ENCODE results near the gene DMTF1.
A peak's percentile ranks its signal among the peaks of the same experiment; 100 is the strongest.

The DMTF1 gene

GRCh38 chr7:87148332-87148955, 3.8 kb upstream of the DMTF1 start:
- DNase-seq, result no peak

GRCh38 chr7:87151002-87151728, 1.1 kb upstream of the DMTF1 start:
- DNase-seq, result no peak

- DNase-seq, result no peak
Measured at GRCh38 chr7:87151729-87152111, 533 bp upstream of the DMTF1 start.

- DNase-seq, result peak in 1 of 2 experiments; percentile 36
Measured at GRCh38 chr7:87152897-87153641, 816 bp downstream of the DMTF1 start.

GRCh38 chr7:87154166-87154565, 1.9 kb downstream of the DMTF1 start:
- no peak for DNase-seq

GRCh38 chr7:87154569-87154968, 2.3 kb downstream of the DMTF1 start:
- no peak for DNase-seq

GRCh38 chr7:87155788-87156187, 3.5 kb downstream of the DMTF1 start:
- no peak for DNase-seq

GRCh38 chr7:87156709-87157108, 4.5 kb downstream of the DMTF1 start:
- DNase-seq, result no peak

- no peak for DNase-seq
Measured at GRCh38 chr7:87159538-87159937, 7.3 kb downstream of the DMTF1 start.

- no peak for DNase-seq
Measured at GRCh38 chr7:87164433-87164832, 12.2 kb downstream of the DMTF1 start.

- no peak for DNase-seq
Measured at GRCh38 chr7:87170828-87171227, 18.6 kb downstream of the DMTF1 start.

GRCh38 chr7:87171282-87171934, 19.2 kb downstream of the DMTF1 start:
- DNase-seq, result no peak

- no peak for DNase-seq
Measured at GRCh38 chr7:87173471-87173870, 21.2 kb downstream of the DMTF1 start.

- DNase-seq, result no peak
Measured at GRCh38 chr7:87178320-87178719, 26.1 kb downstream of the DMTF1 start.

GRCh38 chr7:87179180-87179579, 26.9 kb downstream of the DMTF1 start:
- no peak for DNase-seq

GRCh38 chr7:87187120-87187519, 34.9 kb downstream of the DMTF1 start:
- DNase-seq, result no peak

GRCh38 chr7:87188930-87189329, 36.7 kb downstream of the DMTF1 start:
- DNase-seq, result no peak

- DNase-seq, result no peak
Measured at GRCh38 chr7:87190783-87191182, 38.5 kb downstream of the DMTF1 start.

GRCh38 chr7:87192784-87193487, 40.7 kb downstream of the DMTF1 start:
- DNase-seq, result no peak

- DNase-seq, result no peak
Measured at GRCh38 chr7:87193912-87194311, 41.7 kb downstream of the DMTF1 start.

GRCh38 chr7:87199241-87199640, 47.0 kb downstream of the DMTF1 start:
- no peak for DNase-seq

GRCh38 chr7:87199700-87200450, 47.6 kb downstream of the DMTF1 start:
- DNase-seq, result no peak
